22Rv1 (cell line): ENCODE measurements around the gene IGFBP5.

Source experiments
- H3K27ac ChIP-seq: fragments of 450-650 bp; 2 replicates; pipeline ENCODE4 v1.5.1; 2017
- CTCF ChIP-seq: fragments of 450-650 bp; IDR thresholded peaks from 2 replicates; pipeline ENCODE4 v1.5.1; 2017; ENCODE audit warnings: mild to moderate bottlenecking
- ZFX ChIP-seq: fragments of 450-650 bp; IDR thresholded peaks from 2 replicates; pipeline ENCODE4 v1.6.1; 2017; ENCODE audit warnings: antibody characterized with exemption, borderline replicate concordance

Gene IGFBP5

GRCh38 chr2:216626168-216626874, 69.0 kb downstream of the IGFBP5 start:
- H3K27ac ChIP-seq, result no peak overlapping the region
- TF ChIP-seq CTCF (no peak), ZFX (no peak)

GRCh38 chr2:216624251-216624650, 71.1 kb downstream of the IGFBP5 start:
- TF ChIP-seq ZFX (no peak), CTCF (no peak)
- no peak overlapping the region for H3K27ac ChIP-seq

GRCh38 chr2:216622526-216622925, 72.8 kb downstream of the IGFBP5 start:
- peak overlapping the region; percentile 84 for H3K27ac ChIP-seq
- TF ChIP-seq CTCF (no peak), ZFX (no peak)
